ENCODE results near the gene POLA1.

Gene POLA1

DNA sequence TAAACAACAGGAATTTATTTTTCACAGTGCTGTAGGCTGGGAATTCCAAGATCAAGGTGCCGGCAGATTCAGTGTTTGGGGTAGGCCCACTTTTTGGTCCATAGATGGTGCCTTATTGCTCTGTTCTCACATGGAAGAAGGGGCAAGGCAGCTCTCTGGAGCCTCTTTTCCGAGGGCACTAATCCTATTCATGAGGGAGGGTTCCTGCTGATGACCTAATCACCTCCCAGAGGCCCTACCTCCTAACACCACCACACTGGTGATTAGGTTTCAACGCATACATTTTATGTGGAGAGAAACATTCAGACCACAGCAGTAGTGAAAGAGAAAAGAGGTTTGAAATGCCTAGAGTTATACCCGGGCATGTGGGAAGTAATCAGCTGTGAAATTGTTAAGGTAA lies 1.4 kb upstream of the POLA1 start:
- no peak for DNase-seq

- DNase-seq = no peak
These were observed 1.1 kb downstream of the POLA1 start for GRCh38 chrX:24694825-24695224.

GRCh38 chrX:24696294-24696693 lies 2.6 kb downstream of the POLA1 start:
- no peak for DNase-seq

DNA sequence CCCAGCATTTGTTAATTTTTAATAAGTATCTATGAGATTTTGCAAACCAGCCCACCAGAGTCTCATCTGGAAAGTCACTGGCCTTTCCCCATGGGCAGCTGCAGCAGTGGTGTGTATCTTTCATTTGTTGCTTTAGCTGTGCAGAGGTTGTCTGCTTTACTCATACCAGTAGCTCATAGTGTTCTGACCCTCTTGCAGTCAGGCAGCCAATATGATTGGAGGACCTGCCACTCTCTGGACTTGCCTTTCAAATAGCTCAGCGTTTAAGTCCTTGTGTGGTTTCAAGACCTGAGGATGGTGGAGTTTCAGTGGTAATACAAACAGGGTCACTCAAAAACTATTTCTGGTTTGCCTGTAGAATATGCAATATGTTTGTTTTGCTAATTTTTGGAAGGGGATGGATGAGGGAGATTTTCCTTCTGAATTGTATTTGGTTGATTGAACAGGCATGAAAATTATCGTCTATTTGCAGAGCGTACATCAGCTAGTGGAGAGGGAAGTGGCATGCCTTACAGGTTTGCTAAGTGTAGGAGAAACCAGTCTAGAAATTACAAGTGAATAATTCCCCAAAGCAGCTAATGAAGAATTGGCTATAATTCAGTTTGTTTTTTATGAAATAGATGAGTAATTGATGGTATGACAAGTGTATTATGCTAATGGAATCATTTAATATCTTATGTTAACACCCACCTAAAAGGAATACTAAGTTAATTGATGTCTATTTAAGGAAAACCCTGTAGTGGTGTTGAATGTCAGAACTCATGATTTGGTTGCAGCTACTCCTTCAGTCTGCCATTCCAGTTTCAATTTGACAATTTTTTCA lies 8.9 kb downstream of the POLA1 start:
- DNase-seq = no peak

DNA sequence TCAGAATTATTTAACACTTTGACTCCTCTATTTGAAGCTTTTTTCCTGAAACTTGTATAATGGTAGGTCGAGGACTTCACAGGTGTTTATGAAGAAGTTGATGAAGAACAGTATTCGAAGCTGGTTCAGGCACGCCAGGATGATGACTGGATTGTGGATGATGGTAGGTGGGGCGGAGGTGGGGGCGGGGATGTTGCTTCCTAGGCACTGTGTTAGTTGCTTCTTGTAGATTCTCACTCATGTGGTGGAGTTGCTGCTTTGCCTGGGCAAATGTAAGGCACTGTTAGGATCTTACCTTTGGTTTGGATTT lies 9.4 kb downstream of the POLA1 start:
- DNase-seq = no peak

GRCh38 chrX:24718771-24719170 lies 25.1 kb downstream of the POLA1 start:
- no peak for DNase-seq

DNA sequence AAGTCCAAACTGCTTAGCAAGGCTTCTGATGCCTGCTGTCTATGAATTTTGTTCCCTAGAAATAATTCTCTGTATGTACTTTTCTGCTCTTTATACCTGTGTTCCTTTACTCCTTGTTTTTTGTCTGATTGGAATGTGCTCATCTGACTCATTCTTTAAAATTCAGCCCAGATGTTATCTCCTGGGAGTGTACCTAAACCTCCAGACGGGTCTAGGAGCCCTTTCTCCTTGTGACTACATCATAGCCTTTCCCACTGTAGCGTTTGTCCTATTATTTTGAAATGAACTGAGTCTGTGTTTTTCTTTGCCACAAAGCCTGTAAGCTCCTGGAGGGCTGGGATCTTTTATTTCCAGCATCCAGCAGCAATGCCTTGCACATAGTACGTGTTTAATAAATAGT lies 26.3 kb downstream of the POLA1 start:
- no peak for DNase-seq

GRCh38 chrX:24728530-24728929 lies 34.8 kb downstream of the POLA1 start:
- no peak for DNase-seq

GRCh38 chrX:24732766-24733500 lies 39.2 kb downstream of the POLA1 start:
- no peak for DNase-seq

DNA sequence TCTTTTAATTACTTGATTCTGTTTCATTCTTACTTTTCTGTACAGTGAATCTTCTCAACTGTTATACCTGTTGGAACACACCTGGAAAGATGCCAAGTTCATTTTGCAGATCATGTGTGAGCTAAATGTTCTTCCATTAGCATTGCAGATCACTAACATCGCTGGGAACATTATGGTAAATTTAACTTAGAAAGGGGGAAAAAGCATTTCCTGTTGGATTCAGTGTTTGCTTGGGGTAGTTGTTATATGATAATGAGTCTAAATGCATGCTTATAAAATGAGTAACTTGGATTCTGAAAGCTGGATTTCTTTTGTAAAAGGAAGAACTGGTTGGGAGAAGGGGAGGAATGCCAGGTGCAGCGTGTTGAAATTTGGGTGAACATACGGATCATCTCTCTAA lies 47.6 kb downstream of the POLA1 start:
- DNase-seq = no peak

GRCh38 chrX:24748196-24748595 lies 54.5 kb downstream of the POLA1 start:
- no peak for DNase-seq

- DNase-seq = no peak
These were observed 66.1 kb downstream of the POLA1 start for GRCh38 chrX:24759786-24760185.

DNA sequence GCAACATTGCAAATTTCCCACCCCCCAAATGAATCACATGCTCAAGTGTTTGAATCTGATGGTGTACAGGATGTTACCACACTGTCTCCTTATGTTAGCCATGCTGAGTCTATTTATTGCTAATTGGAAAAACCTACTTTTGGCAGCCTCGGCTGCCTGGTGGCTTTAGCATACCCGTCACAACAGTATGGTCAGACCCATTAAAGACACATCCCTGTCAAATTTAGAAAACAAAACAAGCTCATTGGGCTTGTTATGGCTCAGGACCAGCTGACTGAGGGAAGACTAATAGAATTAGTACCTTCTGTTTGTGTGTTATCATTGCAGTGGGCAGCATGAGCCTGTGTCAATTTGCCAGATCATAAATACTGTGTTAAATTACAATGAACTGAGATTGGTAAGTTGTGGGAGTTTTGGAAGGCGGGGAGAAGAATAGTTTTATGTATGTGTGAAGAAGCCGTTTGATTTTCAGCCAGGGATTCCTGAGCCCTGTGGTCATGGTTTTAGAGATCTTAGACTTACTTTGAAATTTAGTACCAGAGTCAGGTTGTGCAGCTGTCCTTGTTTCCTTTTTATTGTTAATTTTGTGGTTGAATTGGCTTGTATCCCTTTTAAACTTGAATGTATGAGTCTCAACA lies 66.8 kb downstream of the POLA1 start:
- no peak for DNase-seq

- DNase-seq = no peak
These were observed 67.6 kb downstream of the POLA1 start for GRCh38 chrX:24761306-24761705.

- DNase-seq = no peak
These were observed 70.3 kb downstream of the POLA1 start for GRCh38 chrX:24763989-24764388.

- no peak for DNase-seq
These were observed 73.8 kb downstream of the POLA1 start for GRCh38 chrX:24767557-24767956.

- DNase-seq = no peak
These were observed 74.8 kb downstream of the POLA1 start for GRCh38 chrX:24768556-24768955.

DNA sequence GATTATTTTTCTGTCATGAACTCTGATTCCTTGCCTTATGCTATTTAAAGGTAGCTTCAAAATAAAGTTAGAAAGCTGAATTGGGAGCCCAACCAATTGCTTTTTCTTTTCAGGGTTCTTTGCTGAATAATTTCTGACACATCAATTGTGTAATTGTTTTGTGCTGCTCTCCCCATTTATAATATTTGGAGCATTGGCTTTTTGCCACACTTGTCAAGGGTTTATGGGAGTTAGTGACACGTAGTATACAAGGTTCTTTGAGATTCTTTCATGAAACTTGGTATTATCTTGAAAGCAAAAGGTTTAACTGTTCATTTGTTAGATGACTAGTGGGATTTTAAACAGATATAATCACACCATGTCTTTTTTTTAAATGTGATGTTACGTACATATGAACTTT lies 80.9 kb downstream of the POLA1 start:
- DNase-seq = no peak

GRCh38 chrX:24775891-24776290 lies 82.2 kb downstream of the POLA1 start:
- DNase-seq = no peak

DNA sequence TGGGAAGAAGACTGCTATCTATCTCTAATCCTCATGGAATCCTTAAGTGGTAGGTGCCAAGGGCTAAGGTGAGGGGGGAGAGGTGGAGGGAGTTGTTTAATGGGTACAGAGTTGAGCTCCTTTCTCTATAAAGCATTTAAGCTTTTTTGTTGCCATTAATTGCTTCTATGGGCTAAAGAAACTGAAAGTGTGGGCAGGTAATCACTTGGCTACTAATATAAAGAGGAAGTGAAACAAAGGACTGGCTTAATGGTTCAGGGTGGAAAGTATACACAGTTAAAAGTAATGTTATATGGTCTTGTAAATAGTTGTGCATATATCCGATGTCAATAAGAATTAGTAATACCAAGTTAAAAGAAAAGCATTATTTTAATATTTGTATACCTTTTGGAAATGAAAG lies 83.9 kb downstream of the POLA1 start:
- no peak for DNase-seq

- no peak for DNase-seq
These were observed 88.3 kb downstream of the POLA1 start for GRCh38 chrX:24782011-24782410.

DNA sequence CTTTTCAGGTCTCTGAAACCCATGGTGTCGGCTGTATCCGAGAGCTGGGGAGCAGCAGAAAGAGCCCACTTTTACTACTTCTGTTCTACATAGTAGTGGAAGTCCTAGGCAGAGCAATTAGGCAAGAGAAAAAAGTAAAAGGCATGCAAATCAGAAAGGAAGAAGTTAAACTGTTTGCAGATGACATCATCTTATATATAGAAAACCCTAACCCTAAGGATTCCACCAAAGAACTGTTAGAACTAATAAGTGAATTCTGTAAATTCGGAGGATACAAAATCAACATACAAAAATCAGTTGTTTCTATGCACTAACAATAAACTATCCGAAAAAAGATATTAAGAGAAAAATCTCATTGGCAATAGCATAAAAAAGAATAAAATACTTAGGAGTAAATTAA lies 95.3 kb downstream of the POLA1 start:
- no peak for DNase-seq

DNA sequence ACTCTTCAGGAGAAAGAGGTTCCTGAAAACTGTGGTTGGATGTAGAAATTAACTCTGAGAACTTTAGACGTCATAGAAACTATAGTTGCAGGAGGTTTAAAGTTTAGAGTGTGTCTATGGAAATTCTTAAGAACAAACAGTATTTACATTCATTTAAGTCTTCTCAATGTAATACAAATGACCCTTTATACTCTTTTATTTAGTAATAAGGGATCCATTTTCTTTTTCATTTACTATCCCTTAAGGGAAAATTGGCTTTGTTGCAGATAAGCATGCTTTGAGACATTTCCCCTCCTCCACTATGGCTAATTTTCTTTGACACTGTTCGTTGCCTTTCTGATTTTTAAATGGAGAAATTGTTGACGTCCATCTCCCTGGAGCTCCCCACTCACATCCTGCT lies 96.4 kb downstream of the POLA1 start:
- no peak for DNase-seq

DNA sequence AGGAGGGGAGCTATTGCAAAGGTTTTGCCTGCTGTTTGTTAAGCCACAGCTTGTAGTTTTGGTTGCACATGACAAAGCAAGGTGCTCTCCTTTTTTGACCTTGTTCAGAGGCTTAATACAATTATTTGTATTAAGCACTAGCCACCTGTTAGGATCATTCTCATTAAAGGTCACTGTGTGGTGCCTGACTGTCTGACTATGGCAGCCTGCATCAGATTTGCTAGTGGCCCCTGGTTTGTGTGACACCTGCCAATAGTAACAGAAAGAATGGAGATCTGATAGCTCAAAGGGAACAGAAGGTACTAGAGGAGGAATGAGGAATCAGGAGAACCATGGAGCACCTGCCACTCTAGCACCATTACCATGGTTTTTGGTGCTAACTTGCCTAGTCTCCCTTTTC lies 102.5 kb downstream of the POLA1 start:
- no peak for DNase-seq
